Lower lobe of right lung (tissue), 2 donors: ENCODE data around the gene NCKIPSD. TPM values are rescaled to one million over a fixed set of nuclear protein-coding genes. Genes with fewer than 3 reads are reported as not detected.

Source experiments
- ATAC-seq, 2 donors: fragments of 200-7000 bp; cut with Tn5 transposase; one replicate each; pipeline ENCODE4 v1.9.1; 2020 to 2022; ENCODE audit warnings: mild to moderate bottlenecking in 2 of 2, moderate library complexity in 2 of 2
- DNase-seq: peaks from one replicate; pipeline ENCODE4 v3.0.0-alpha.2; 2020
- H3K27ac ChIP-seq: fragments of 200-600 bp; one replicate; pipeline ENCODE4 v1.8.0; 2022
- H3K27me3 ChIP-seq: fragments of 200-600 bp; one replicate; pipeline ENCODE4 v1.8.0; 2022; ENCODE audit warnings: low read depth
- H3K36me3 ChIP-seq: fragments of 200-600 bp; one replicate; pipeline ENCODE4 v1.8.0; 2022; ENCODE audit warnings: mild to moderate bottlenecking
- H3K4me1 ChIP-seq: fragments of 200-600 bp; one replicate; pipeline ENCODE4 v1.8.0; 2022
- H3K4me3 ChIP-seq: fragments of 200-600 bp; one replicate; pipeline ENCODE4 v1.8.0; 2022; ENCODE audit warnings: mild to moderate bottlenecking
- H3K9me3 ChIP-seq: fragments of 200-600 bp; one replicate; pipeline ENCODE4 v1.8.0; 2022
- intact Hi-C: fragments of 100-400 bp; cut with DNase I; formaldehyde crosslinking; loops from one replicate; pipeline ENCODE4 v1.11.0; 2022
- total RNA-seq: library from RNA; stranded (reverse); fragmentation: NEBNext Ultra II Directional; extraction: Animal tissue kit (Norgen Biotek cat#: 25700); gene quantifications from one replicate; pipeline ENCODE4 v1.2.1, GENCODE V29; 2021
- TF ChIP-seq, protein P1 (sequence below): fragments of 200-600 bp; IDR thresholded peaks from one replicate; pipeline ENCODE4 v1.8.0; 2022; ENCODE audit warnings: antibody characterized with exemption, mild to moderate bottlenecking
- donor health status: DM: no; HTN: yes; CAD: no; lungs with severe emphysema.

Gene NCKIPSD
- total RNA-seq, 1 donor from 2014 or later, result 20.7 TPM

- ATAC-seq (no peak), DNase-seq (no peak)
- no peaks in the 10 kb centered on the region for H3K9me3 ChIP-seq
- no peaks in the 10 kb centered on the region for H3K27me3 ChIP-seq
- no peak overlapping the region for H3K4me3 ChIP-seq
- peaks cover 20% of the 10 kb centered on the region for H3K4me1 ChIP-seq
- peaks cover 38% of the 10 kb centered on the region for H3K36me3 ChIP-seq
- TF ChIP-seq, protein P1, sequence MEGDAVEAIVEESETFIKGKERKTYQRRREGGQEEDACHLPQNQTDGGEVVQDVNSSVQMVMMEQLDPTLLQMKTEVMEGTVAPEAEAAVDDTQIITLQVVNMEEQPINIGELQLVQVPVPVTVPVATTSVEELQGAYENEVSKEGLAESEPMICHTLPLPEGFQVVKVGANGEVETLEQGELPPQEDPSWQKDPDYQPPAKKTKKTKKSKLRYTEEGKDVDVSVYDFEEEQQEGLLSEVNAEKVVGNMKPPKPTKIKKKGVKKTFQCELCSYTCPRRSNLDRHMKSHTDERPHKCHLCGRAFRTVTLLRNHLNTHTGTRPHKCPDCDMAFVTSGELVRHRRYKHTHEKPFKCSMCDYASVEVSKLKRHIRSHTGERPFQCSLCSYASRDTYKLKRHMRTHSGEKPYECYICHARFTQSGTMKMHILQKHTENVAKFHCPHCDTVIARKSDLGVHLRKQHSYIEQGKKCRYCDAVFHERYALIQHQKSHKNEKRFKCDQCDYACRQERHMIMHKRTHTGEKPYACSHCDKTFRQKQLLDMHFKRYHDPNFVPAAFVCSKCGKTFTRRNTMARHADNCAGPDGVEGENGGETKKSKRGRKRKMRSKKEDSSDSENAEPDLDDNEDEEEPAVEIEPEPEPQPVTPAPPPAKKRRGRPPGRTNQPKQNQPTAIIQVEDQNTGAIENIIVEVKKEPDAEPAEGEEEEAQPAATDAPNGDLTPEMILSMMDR, result no peak
- H3K27ac ChIP-seq, result no peak overlapping the region
- intact Hi-C loops, result no loop called here
These were observed 52.0 kb downstream of the NCKIPSD start for GRCh38 chr3:48633743-48634142.

DNA sequence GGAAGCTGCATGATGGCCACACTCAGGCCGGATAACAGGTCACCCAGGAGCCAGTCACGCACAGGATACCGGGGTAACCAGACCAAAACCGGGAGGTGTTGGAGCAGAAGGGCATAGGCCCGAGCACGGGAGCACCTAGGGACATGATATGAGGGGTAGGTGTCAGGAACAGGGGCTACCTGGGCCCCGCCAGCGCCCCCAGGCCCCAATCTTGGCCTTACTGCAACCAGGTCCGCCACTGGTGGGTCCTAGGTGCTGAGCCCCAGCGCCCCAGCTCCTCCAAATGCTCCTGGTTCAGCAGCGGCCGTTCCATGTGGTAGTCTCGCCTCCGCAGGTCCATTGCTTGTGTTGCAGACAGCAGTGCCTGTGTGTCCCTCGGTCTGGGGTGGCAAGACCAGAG is 52.5 kb downstream of the NCKIPSD start:
- Histone ChIP-seq H3K4me1 (peaks cover 20% of the 10 kb centered on the region), H3K4me3 (no peak overlapping the region), H3K27me3 (no peaks in the 10 kb centered on the region), H3K9me3 (no peaks in the 10 kb centered on the region), H3K27ac (no peak overlapping the region), H3K36me3 (peaks cover 43% of the 10 kb centered on the region)
- TF ChIP-seq, protein P1, result no peak
- intact Hi-C loops, result no loop called here
- no peak for DNase-seq
- ATAC-seq, result no peak

GRCh38 chr3:48631516-48632448 is 53.9 kb downstream of the NCKIPSD start:
- TF ChIP-seq, protein P1, result no peak
- no peak for ATAC-seq
- H3K27me3 ChIP-seq, result no peaks in the 10 kb centered on the region
- no peak overlapping the region for H3K4me3 ChIP-seq
- no peak overlapping the region for H3K27ac ChIP-seq
- no peak for DNase-seq
- H3K4me1 ChIP-seq, result peaks cover 20% of the 10 kb centered on the region
- no peaks in the 10 kb centered on the region for H3K9me3 ChIP-seq
- intact Hi-C loops, result no loop called here
- peaks cover 57% of the 10 kb centered on the region for H3K36me3 ChIP-seq

DNA sequence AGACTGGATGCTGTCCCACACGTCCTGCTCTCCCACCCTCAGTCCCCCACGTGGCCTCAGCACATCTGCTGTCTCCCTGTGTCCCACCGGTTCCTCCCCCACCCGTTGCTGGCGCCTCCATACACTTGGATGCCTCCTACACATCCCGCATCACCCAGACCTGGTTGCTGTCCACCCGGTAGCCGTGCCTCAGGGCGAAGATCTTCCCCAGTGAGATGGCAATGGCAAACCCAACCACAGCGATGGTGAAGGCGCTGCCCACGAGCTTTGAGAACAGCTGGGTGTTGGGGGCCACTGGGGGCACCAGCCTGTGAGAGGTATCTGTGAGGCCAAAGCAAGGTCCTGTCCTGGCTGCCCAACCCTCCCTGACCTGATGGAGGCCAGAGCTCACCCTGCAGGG is 54.9 kb downstream of the NCKIPSD start:
- no peaks in the 10 kb centered on the region for H3K27me3 ChIP-seq
- no peak overlapping the region for H3K4me3 ChIP-seq
- TF ChIP-seq, protein P1, result no peak
- intact Hi-C loops, result no loop called here
- DNase-seq (no peak), ATAC-seq (no peak)
- no peaks in the 10 kb centered on the region for H3K9me3 ChIP-seq
- H3K27ac ChIP-seq, result no peak overlapping the region
- peaks cover 67% of the 10 kb centered on the region for H3K36me3 ChIP-seq
- peaks cover 14% of the 10 kb centered on the region for H3K4me1 ChIP-seq

- no peak for ATAC-seq
- Histone ChIP-seq H3K4me1 (peaks cover 13% of the 10 kb centered on the region), H3K9me3 (no peaks in the 10 kb centered on the region), H3K4me3 (no peak overlapping the region), H3K27me3 (no peaks in the 10 kb centered on the region), H3K36me3 (peaks cover 71% of the 10 kb centered on the region), H3K27ac (no peak overlapping the region)
- TF ChIP-seq, protein P1, result no peak
- intact Hi-C loops, result no loop called here
- DNase-seq, result no peak
These were observed 55.3 kb downstream of the NCKIPSD start for GRCh38 chr3:48630407-48630806.
